Testis (tissue), 2 donors: ENCODE measurements around the gene TDG.

ENCODE experiments used
- POLR2A ChIP-seq: fragments of 450-650 bp; IDR thresholded peaks from one replicate; pipeline ENCODE4 v1.6.1; 2017; ENCODE audit warnings: antibody characterized with exemption, mild to moderate bottlenecking, moderate library complexity
- TF ChIP-seq, protein P1 (sequence below), 3 experiments: fragments of 450-650 bp in 2 of 3; fragments of 200-600 bp in 1 of 3; sonication (generic) in 1 of 3; IDR thresholded peaks; one replicate each; pipeline ENCODE4 v1.5.1; 2016 to 2019; ENCODE audit warnings: antibody characterized with exemption in 3 of 3, mild to moderate bottlenecking in 2 of 3, moderate library complexity in 1 of 3

DNA sequence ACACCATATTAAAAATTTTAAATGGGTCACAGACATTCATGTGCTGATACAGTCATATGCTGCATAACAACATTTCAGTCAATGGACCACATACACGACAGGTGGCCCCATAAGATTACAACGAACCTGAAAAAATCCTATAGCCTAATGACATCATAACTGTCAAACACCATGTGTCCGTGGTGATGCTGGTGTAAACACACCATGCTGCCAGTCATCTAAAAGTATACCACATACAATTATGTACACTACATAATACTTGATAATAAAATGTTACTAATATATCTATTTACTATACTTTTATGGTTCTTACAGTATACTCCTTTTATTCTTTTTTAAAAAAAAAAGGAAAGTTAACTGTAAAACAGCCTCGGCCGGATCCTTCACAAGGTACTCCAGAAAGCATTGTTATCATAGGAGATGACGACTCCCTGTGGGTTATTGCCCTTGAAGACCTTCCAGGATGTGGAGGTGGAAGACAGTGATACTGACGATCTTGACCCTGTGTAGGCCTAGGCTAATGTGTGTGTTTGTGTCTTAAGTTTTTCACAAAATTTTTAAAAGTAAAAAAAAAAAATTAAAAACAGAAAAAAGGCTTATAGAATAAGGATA lies 5.0 kb upstream of the TDG start:
- TF ChIP-seq, protein P1, sequence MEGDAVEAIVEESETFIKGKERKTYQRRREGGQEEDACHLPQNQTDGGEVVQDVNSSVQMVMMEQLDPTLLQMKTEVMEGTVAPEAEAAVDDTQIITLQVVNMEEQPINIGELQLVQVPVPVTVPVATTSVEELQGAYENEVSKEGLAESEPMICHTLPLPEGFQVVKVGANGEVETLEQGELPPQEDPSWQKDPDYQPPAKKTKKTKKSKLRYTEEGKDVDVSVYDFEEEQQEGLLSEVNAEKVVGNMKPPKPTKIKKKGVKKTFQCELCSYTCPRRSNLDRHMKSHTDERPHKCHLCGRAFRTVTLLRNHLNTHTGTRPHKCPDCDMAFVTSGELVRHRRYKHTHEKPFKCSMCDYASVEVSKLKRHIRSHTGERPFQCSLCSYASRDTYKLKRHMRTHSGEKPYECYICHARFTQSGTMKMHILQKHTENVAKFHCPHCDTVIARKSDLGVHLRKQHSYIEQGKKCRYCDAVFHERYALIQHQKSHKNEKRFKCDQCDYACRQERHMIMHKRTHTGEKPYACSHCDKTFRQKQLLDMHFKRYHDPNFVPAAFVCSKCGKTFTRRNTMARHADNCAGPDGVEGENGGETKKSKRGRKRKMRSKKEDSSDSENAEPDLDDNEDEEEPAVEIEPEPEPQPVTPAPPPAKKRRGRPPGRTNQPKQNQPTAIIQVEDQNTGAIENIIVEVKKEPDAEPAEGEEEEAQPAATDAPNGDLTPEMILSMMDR (IDR thresholded peaks at IDR 0.05) = no peak
- no peak for TF ChIP-seq POLR2A
